ENCODE data around the gene SLC25A34.

- no peak for TF ChIP-seq CTCF (IDR thresholded peaks at IDR 0.05; ENCODE audit: insufficient read depth, low read depth, low read length)
- TF ChIP-seq EZH2 (IDR thresholded peaks at IDR 0.05; ENCODE audit: insufficient read depth, low read length): no peak
Measured at GRCh38 chr1:15722836-15723532, 13.1 kb upstream of the SLC25A34 start.

Data from astrocyte (in vitro differentiated cells and primary cell).